Urinary bladder (tissue), 4 donors: ENCODE measurements around the gene SERINC2. TPM values are rescaled to one million over a fixed set of nuclear protein-coding genes. Genes with fewer than 3 reads are reported as not detected.

Source experiments
- DNase-seq: peaks from one replicate; pipeline ENCODE4 v3.0.0-alpha.2; 2015; ENCODE audit errors: extremely low spot score
- H3K27ac ChIP-seq: one replicate; pipeline ENCODE4 v1.5.1; 2013; ENCODE audit warnings: low read depth, mild to moderate bottlenecking, moderate library complexity
- H3K36me3 ChIP-seq: one replicate; pipeline ENCODE4 v1.6.1; 2013; ENCODE audit warnings: mild to moderate bottlenecking, moderate library complexity; ENCODE audit not compliant: insufficient read depth
- H3K4me1 ChIP-seq: one replicate; pipeline ENCODE4 v1.6.1; 2013; ENCODE audit warnings: mild to moderate bottlenecking, moderate library complexity; ENCODE audit not compliant: insufficient read depth
- H3K4me3 ChIP-seq: one replicate; pipeline ENCODE4 v1.5.1; 2013; ENCODE audit warnings: low read depth, low read length
- WGBS: extraction: QIAGEN DNeasy Blood & Tissue Kit; methylation state at CpG from one replicate; pipeline ENCODE4 v1.1.7; 2013; 5-methylcytosine and 5-hydroxymethylcytosine counted together
- polyA plus RNA-seq: library from polyadenylated mRNA; stranded (reverse); fragments of 200-250 nt; gene quantifications from one replicate; pipeline ENCODE4 v1.2.3, GENCODE V29; 2013
- total RNA-seq: library from RNA; depleted of rRNA; stranded (reverse); fragments of >200 nt; gene quantifications from one replicate; pipeline ENCODE4 v1.2.3, GENCODE V29; 2014
- donor health status: healthy with polysubstance abuse.
- donor health status: healthy.

SERINC2 gene
- total and polyA plus RNA-seq, 2 donors = 8.9 to 43.3 TPM

DNA sequence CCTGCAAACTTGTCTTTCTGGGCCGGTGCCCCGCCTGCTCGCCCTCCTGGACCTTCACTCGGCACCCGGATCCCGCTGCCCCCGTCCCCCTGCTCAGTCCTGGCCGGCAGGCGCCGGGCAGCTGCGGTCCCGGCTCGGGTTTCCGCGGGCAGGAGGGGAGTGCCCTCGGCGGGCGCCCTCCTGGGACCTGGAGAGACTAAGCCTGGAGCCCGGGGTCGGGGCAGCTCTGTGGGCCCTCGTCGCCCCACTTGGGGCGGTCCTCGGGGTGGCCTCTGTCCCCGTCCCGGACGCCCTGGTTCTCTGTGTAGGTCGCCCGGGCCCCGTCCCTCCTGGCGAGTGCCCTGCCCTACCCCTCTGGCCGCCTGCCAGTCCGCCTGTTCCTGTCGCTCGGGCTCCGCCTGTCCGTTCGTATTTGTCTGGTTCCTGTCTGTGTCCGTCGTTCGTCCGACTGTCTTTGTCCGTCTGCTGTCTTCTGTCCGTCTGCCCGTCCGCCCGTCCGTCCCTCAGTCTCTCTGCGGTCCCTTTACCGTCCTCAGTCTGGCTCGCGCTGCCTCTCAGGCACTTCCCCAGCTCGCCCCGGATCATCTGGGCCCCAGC, 490 bp downstream of the SERINC2 start:
- no peaks in the 10 kb centered on the region for H3K4me1 ChIP-seq
- H3K27ac ChIP-seq = peak overlapping the region; percentile 94
- DNase-seq = no peak
- peak overlapping the region; percentile 75 for H3K4me3 ChIP-seq
- WGBS = under 1% methylated on average over 54 of the region's 54 CpGs
- no peaks in the 10 kb centered on the region for H3K36me3 ChIP-seq

DNA sequence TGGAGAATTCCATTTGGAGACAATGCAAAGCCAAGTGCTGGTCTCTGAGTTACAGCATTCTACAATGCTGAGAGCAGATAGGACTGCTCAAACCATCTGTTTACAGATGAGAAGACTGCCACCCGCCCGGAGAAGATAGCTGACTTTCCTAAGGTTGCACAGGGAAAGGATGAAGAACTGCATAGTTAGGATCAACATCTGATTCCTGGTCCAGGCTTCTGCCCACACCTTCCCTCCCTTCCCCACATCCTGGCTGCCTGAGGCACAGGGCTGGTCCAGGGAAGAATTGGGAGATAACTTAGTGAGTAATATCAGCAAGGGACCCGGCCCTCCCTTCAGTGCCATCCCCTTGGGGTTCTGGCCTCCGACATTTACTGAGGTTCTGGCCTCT, 2.0 kb downstream of the SERINC2 start:
- no peaks in the 10 kb centered on the region for H3K4me1 ChIP-seq
- H3K36me3 ChIP-seq = no peaks in the 10 kb centered on the region
- DNase-seq = no peak
- peak overlapping the region; percentile 48 for H3K27ac ChIP-seq
- no peak overlapping the region for H3K4me3 ChIP-seq
- WGBS = 87% methylated on average over 4 of the region's 4 CpGs

DNA sequence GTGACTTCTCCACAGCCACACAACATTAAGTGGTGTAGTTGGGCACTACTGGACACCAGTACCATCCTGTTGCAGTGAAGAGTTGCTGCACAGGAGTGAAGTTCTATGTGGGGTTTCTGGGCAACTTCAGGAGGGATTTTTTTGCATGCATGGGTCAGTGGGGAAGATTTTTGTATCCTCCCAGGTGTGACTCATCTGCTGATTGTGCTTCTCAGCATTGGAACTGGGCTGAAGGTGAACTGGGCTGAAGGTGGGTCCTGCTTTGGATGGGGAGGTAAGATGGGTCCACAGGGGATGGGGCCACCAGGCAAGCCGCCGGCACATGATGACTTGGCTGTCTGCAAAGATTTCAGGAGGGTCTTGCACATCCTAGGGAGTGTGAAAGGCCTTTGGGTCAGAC, 2.6 kb downstream of the SERINC2 start:
- 83% methylated on average over 2 of the region's 2 CpGs for WGBS
- H3K27ac ChIP-seq = no peak overlapping the region

DNA sequence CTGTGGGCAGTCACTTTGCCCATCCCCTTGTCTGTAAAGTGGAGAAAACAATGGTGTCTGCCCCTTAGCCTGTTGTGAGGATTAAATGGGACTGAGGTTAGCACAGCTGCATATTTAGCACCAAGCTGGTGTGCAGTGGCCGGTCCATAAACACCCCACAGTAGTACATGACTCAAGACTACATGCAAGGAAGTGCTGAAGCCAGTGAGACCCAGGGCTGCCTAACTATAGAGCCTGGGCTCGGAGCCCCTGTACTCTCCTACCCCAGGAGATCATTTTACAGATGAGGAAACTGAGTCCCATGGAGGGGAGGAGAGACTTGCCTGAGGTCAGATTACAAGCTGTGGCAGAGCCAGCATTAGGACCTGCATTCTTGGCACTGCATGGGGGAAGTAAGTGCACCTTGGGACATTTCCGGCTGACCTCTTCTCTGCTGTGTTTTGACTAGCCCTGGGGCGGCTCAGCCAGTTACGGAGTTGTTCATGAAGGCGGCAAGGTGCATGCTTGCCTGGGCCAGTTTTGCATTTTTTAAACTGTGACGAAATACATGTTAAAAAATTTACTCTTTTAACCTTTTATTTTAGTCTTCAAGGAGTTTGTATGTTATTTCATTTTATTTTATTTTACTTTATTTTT, 3.2 kb downstream of the SERINC2 start:
- H3K36me3 ChIP-seq = no peaks in the 10 kb centered on the region
- 84% methylated on average over 7 of the region's 7 CpGs for WGBS
- H3K27ac ChIP-seq = no peak overlapping the region
- H3K4me3 ChIP-seq = no peak overlapping the region
- H3K4me1 ChIP-seq = no peaks in the 10 kb centered on the region
- DNase-seq = peak; percentile 42

More for the DNA sequence above, 2.6 kb downstream of the SERINC2 start:
- H3K4me3 ChIP-seq = no peak overlapping the region
- H3K4me1 ChIP-seq = no peaks in the 10 kb centered on the region
- no peaks in the 10 kb centered on the region for H3K36me3 ChIP-seq
- no peak for DNase-seq

DNA sequence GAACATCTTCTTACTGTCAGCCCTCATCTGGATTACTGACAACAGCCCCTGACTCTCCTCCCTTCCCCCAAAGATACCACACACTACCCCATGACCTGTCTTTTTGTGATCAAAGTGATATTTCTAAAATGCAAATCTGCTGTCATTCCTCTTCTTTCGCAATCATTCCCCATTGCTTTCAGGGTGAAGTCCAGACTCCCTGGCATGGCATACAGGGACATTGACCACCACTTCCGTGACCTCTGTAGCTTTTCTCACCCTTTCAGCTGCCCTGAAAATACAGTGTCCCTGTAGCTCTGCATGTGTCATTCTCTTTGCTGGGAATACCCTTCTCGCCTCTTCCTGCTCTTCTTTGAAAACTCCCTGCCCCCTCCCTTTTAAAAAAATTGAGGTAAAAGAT, 4.1 kb downstream of the SERINC2 start:
- Histone ChIP-seq H3K4me1 (no peaks in the 10 kb centered on the region), H3K27ac (no peak overlapping the region), H3K36me3 (no peaks in the 10 kb centered on the region), H3K4me3 (no peak overlapping the region)
- DNase-seq = no peak
- 86% methylated on average over 3 of the region's 3 CpGs for WGBS

DNA sequence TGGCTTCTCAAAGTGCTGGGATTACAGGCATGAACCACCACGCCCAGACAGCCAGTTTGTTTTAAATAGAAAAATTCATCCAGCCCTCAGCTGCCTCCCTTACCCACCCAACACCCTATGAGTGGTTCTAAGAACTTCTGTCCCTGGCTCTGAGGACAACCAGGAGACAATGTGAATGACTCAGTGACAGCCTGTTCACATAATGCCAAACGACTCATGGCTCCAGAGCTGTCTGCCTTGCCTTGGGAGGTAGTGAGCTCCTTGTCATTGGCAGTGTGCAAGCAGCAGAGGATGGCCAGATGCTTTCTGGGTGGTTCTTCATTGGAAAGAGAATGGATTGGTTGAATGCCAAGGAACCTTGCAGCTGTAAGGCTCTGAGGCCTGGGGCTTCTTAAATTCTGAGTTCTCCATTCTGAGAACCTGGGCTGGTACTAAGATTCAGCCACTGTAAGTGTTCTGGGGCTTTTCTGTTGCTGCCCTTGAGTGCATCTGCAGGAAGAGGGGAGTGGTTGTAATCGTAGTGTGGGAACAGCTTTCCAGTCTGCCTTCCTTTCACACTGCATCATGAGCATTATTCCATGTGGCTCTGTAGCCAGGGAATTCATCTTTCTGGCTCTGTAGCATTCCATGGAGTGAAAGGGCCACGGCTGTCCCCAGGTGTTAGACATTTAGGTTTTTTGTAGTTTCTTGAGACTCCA, 5.8 kb downstream of the SERINC2 start:
- H3K4me3 ChIP-seq = no peak overlapping the region
- DNase-seq = no peak
- WGBS = 63% methylated on average over 4 of the region's 4 CpGs
- H3K4me1 ChIP-seq = no peaks in the 10 kb centered on the region
- H3K27ac ChIP-seq = no peak overlapping the region
- no peaks in the 10 kb centered on the region for H3K36me3 ChIP-seq

DNA sequence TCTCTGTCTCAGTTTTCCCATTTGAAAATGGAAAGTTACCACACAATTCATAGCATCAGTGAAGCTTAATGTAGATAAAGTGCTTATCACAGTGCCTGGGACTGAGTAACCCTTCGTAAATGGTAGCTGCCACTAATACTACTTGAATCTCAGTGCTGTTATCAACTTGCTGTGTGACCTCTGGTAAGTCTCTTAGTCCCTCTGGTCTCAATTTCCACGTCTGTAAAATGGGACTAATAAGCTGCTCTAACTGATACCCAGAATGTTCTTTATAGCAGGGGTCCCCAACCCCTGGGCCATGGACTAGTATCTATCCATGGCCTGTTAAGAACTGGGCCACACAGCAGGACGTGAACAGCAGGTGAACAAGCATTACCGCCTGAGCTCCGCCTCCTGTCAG, 7.7 kb downstream of the SERINC2 start:
- H3K36me3 ChIP-seq = no peaks in the 10 kb centered on the region
- no peak overlapping the region for H3K4me3 ChIP-seq
- DNase-seq = no peak
- no peak overlapping the region for H3K27ac ChIP-seq
- WGBS = 80% methylated on average over 5 of the region's 5 CpGs
- no peaks in the 10 kb centered on the region for H3K4me1 ChIP-seq

DNA sequence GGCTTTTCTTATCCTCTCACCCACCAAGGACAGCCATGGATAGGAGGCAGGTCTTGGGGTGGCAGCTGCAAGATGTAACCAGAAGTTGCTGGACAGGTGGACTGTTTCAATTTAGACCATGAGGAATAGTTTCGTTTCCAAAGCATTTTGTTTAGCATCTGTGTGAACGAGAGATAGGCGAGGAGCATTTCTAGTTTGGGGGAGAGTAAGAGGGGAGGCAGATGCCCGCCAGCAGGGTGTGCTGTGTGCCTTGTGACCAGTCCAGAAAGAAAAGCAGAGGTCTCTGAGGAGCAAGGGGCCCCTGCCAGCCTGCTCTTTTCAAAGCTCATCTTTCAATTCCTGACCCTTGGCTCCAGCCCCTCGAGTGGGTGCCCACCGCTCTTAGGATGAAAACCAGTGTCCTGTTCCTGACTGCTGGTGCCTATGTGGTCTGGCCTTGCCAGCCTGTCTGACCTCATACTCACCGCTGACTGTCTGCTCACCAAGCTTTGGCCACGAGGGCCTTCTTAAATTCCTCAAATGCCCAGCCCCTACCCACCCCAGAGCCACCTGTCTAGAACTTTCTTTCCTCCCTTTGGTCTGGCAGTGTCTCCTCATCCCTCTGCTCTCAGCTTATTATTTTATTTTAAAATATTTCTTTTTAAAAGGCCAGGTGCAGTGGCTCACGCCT, 8.5 kb downstream of the SERINC2 start:
- no peaks in the 10 kb centered on the region for H3K4me1 ChIP-seq
- WGBS = 54% methylated on average over 9 of the region's 9 CpGs
- peak; percentile 50 for DNase-seq
- H3K36me3 ChIP-seq = no peaks in the 10 kb centered on the region
- no peak overlapping the region for H3K27ac ChIP-seq
- no peak overlapping the region for H3K4me3 ChIP-seq

DNA sequence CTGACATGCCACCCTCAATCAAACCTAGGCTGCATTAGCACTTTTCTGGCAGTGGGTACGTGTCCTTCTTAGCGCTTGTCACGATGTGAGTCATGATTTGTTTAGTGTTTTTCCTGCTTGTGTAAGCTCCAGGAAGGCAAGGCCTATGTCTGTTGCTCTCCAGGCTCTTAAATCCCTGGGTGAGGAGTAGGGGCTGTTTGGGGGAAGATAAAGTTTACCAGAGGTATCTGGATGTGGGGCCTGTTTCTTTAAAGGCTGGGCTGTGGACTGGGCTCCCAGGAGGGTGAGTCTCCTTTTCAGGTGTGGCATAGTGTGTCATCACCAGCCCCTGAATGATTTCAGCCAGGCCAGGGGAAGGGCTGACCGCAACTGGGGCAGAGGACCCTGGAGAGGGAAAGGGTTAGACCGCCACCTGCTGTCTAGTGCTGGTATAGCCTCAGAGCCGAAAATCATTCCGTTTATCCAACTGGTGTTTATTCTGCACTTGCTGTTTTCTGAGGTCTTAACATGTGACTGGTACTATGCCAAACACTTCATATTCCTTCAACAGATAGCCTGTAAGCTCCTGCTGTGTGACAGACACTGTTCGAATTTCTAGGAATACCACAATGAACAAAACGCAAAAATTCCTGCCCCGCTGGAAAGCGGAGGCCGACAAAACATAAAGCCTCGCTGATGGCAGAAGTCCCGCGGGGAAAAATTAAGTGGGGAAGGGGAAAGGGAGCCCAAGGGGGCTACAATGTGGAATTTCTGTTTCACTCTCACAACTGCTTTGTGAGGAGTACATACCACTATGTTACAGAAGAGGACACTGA, 9.7 kb downstream of the SERINC2 start:
- H3K4me1 ChIP-seq = no peaks in the 10 kb centered on the region
- H3K36me3 ChIP-seq = no peaks in the 10 kb centered on the region
- DNase-seq = peak; percentile 42
- WGBS = 42% methylated on average over 15 of the region's 15 CpGs
- H3K27ac ChIP-seq = peak overlapping the region; percentile 59
- no peak overlapping the region for H3K4me3 ChIP-seq

DNA sequence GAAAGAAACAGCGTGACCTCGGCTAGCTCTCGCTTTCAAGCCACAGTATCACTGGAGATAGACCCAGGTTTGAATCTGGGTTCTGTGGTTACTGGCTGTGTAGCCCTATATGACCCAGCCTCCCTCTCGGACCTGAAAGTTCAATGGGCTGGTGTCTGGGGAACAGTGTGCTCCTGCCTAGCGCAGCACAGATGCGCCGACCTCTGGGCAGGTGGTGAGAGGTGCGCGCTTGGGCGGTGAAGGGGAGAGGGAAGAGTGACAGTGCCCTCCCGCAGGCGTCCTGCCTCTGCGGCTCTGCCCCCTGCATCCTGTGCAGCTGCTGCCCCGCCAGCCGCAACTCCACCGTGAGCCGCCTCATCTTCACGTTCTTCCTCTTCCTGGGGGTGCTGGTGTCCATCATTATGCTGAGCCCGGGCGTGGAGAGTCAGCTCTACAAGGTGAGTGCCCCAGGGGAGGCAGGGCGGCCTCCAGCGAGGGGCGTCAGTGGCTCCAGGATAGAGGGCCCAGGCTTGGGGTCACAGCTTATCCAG, 10.5 kb downstream of the SERINC2 start:
- Histone ChIP-seq H3K36me3 (no peaks in the 10 kb centered on the region), H3K27ac (no peak overlapping the region), H3K4me3 (no peak overlapping the region), H3K4me1 (no peaks in the 10 kb centered on the region)
- no peak for DNase-seq
- 81% methylated on average over 23 of the region's 23 CpGs for WGBS

DNA sequence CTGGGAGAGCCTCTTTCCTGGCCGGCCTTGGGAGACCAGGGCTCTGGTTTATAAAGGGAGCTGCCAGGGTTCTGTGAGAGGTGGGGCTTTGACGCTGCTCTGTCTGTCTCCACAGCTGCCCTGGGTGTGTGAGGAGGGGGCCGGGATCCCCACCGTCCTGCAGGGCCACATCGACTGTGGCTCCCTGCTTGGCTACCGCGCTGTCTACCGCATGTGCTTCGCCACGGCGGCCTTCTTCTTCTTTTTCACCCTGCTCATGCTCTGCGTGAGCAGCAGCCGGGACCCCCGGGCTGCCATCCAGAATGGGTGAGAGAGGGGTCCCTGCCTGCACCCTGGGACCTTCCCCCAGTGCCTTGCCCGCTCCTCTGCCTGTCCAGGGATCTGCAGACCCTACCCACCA, 11.6 kb downstream of the SERINC2 start:
- Histone ChIP-seq H3K27ac (no peak overlapping the region), H3K36me3 (no peaks in the 10 kb centered on the region), H3K4me1 (no peaks in the 10 kb centered on the region), H3K4me3 (no peak overlapping the region)
- WGBS = 84% methylated on average over 15 of the region's 15 CpGs
- no peak for DNase-seq

DNA sequence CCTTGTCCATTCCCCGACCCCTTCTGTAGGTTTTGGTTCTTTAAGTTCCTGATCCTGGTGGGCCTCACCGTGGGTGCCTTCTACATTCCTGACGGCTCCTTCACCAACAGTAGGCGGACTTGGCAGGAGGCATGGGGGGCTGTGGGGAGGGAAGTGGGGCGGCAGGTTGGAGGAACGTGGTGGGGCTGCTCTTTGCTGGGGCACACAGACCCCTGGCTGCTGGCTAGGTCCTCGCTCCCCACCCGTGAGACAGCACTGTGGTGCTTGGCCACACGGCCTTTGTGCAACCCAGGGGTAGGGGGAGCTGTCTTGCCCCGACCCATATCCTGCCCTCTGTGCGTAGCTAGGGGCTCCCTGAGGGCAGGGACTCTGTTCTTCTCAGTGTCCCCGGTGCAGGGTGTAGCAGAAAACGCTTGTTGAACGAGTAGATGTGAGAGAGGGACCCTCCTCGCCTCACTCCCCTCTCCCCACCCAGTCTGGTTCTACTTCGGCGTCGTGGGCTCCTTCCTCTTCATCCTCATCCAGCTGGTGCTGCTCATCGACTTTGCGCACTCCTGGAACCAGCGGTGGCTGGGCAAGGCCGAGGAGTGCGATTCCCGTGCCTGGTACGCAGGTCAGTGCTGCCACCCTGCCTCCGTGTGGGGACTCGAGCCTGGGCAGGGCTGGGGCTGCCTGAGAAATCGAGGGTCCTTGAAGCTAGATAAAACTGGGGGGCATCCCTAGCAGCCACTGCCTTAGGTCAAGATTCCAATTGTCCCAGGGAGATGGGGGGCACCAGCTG, 12.5 kb downstream of the SERINC2 start:
- no peak for DNase-seq
- H3K4me3 ChIP-seq = no peak overlapping the region
- H3K4me1 ChIP-seq = no peaks in the 10 kb centered on the region
- H3K27ac ChIP-seq = no peak overlapping the region
- H3K36me3 ChIP-seq = no peaks in the 10 kb centered on the region
- 85% methylated on average over 28 of the region's 28 CpGs for WGBS
